Measurements from ENCODE around the gene TMIE.

GRCh38 chr3:46705022-46705530 lies 3.9 kb downstream of the TMIE start:
- peak; percentile 91 to 98 (median 98) for TF ChIP-seq CTCF (IDR thresholded peaks at IDR 0.05)
- no peak for TF ChIP-seq POLR2A (IDR thresholded peaks at IDR 0.05)

Measured in uterus (tissue), 2 donors.